GM19452 (cell line): ENCODE measurements around the gene GMDS.

Source experiments
- ATAC-seq: cut with Tn5 transposase; IDR thresholded peaks from one replicate; pipeline ENCODE4 v1.9.1; 2021; ENCODE audit not compliant: unreplicated experiment

The GMDS gene

DNA sequence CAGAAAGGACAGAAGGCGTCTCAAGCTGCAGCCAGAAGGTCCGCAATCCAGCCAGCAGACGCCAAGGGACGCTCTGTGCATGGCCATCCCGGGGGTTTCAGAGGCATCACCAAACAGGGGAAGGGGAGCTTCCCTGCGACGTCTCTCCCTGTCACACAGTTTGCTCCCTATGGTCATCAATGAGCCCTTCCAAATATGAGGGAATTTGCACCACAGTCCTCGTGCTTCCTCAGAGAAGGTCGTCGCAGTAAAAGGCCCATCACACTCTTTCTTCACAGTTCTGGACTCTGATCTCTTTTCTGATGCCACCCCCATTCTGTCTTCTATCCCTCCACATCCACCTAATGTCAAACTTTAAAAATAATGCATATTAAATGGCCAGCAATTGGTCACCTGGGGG is 645.9 kb downstream of the GMDS start:
- ATAC-seq = no peak

DNA sequence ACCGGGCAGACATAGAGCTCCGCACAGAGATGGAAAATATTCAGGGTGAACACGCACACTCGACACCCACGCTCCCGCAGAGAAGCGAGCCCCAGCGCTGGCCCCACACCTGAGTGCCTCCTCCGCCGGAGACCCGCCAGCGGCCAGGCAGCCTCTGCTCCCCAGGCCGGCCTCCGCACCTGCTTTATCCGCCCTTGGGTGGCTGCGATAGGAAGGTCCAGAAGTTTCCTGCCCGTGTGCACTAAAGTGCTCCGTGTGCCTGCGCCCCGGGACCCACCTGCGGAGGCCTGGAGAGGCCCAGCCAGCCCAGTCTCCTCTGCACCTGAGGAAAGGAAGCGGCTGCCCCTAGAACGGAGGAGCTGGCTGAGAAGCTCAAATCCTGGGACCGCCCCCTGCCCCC is 646.5 kb downstream of the GMDS start:
- no peak for ATAC-seq

DNA sequence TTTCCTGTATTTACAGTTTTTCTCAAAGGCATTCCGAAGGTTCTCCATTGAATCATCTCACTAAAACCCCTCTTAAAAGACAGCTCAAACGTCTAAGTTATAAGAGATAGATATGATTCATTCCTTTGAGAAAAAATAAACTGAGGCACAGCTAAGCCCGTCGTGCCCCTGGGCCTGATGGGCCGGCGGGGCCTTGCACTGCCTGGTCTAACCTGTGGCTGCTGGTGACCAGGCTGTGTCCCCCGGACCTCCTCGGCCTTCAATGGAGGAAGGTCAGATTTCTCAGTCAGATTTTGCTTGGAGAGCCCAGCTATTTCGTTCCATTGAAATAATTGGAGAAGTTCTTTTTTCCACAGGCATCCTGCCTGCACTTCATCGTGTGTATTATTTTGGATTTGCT is 647.0 kb downstream of the GMDS start:
- no peak for ATAC-seq

DNA sequence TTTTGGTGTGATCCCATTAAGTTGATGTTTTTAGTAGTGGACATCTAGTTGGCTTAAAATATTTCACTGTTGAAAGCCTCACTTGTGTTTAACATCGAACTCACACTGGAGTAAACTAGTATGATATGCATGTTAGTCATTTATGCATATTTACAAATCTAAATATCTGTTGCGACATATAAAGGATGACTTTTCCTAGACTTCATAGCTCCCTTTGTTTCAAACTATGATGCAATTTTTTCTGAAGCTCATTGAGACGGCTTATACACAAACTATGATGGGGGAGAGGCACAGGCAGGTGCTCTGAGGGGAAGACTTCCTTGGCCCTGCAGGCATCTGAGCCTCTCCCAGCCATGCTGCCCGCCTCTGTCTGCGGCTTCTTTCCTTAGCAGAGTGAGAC is 647.5 kb downstream of the GMDS start:
- no peak for ATAC-seq

DNA sequence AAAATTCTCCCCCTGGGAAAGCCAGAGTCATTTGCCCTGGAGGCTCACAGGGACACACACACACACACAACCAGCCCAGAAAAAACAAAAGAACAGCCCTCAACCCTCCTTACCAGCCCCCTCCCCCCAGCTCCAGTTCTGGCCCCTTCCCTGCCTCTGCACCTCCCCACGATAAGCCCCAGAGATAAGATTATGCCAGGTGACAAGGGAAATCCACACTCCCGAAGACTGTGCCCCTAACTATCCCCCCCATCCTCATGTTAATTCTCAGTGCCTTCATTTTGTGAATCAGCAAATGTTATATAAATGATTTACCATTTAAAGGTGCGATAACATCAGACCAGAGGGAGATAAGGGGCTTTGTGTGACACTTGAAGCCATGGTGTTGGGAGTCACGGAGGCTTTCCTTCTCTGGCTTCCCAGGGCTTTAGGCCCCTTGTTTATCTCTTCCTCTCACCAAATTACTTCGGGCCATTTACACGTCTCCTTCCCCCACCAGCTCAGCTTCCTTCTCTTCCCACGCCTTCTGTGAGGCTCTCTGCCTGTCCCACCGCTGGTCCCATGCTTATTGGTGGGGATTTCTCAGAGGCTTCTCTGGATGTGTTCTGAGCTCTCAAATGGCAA is 648.2 kb downstream of the GMDS start:
- no peak for ATAC-seq

DNA sequence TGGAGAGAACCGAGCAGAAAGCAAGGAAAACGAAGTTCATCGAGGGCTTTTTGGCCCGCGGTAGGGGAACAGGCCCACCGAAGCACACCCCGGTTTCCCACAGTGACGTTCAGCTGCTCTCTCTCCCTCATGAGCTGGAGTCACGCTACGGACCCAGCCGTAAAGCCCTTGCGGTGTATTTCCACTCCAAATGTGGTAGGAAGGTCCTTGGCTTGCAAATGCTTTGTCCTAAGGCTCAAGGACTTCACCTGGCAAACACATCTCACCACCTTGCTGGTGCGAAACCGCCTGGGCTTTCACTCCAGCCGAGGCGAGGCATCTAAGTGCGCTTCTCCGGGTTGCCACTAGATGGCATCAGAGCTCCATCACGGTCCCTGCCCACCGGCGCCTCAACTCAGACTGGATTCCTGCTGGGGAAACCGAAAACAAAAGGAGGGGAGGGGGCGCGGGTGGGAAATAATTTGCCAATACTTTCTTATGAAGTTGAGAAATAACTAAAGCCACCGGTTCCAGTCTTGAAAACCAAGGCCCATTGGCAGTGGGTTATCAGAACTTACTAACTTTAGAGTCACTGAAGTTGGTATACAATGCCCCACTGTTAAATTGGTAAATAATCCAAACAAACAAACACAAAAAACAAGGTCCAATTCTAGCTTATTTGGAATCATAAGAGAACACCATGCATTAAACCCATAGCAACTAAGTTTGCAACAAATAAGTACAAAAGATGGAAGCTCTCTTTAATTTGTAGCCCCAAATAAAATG is 649.1 kb downstream of the GMDS start:
- ATAC-seq = no peak

DNA sequence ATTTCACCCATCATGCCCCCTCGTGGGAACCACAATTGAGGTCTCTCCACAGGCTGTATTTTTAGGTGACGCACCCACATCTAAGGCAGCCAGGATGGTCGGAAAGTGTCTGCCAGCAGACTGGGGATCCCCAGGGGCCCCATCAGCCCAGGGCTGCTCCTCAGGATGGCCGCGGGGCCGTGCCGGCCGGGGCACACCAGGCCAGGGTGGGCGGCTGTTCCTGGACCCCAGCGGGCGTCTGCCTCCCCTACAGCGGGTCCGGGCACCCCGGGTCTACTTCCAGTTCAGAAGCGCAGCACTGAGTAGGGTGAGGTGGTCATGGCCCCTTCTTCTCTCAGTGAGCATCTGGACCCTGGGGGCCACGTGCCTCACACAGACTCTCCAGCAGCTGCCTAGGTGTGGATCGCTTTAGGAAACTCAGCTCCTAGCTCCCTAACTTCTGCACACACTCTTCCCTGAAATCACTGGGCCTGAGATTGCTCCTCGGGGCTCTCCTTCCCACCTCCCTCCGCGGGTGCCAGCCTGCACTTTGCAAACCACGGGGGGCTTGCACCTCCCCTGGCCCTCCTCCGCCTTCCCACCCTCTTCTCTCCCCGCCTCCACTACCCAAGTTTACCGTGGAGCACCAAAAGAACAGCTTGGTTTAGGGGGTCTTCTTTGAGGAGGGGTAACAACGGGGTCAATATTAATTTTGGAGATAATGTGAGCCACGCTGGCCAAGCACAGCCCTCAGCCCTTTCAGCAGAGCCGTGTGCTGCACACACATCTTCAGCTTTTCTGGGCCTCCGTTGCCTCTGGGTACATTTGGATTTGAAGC is 649.9 kb downstream of the GMDS start:
- no peak for ATAC-seq

DNA sequence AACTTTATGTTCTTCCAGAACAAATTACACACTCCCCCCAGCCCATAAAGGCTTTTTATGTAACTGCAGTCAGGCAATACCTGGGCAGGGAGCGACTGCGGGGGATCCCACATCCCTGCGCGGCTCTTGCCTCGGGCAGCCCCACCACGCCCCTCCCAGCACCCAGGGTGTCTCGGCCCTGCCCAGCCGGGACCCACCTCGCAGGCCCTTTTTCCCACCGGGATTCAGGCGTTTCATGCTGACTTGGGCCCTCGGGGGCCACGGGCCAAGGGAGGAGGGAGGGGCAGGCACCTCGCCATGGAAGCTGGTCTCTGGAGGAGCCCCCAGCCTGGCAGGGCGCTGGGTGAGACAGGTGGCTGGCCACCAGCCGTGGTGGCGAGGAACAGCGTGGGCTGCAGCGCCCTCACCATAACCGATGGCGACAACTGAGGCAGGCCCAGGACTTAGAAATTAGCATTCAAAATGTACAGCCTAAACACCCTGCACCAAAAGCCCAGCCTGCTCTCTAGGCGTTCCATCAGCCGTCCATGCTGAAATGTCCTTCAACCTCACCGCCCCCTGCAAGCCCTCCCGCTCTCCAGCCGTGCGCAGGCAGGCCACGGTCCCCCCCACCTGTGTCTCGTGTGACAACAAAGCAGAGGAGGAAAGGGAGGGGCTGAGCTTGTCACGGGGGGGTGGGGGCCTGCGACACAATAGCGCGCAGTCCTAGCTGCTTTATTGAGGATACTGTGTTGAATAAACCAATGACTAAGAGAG is 650.8 kb downstream of the GMDS start:
- ATAC-seq = no peak

DNA sequence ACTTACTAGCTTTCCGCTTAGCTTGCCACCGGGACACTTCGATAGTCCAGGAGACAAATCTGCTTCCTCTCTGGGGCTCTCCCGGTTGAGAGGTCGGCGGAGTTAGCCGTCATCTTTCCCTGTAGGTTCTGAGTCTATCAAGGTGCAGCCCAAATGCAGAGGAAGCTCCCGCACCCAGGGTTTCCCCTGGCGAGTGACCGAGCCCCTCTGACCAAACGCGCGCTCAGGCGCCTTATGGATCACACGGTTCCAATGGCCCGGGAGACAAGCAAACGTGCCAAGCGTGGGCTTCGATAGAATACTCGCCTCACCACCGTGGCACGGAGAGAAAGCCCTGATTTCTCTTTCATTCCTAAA is 651.5 kb downstream of the GMDS start:
- no peak for ATAC-seq

DNA sequence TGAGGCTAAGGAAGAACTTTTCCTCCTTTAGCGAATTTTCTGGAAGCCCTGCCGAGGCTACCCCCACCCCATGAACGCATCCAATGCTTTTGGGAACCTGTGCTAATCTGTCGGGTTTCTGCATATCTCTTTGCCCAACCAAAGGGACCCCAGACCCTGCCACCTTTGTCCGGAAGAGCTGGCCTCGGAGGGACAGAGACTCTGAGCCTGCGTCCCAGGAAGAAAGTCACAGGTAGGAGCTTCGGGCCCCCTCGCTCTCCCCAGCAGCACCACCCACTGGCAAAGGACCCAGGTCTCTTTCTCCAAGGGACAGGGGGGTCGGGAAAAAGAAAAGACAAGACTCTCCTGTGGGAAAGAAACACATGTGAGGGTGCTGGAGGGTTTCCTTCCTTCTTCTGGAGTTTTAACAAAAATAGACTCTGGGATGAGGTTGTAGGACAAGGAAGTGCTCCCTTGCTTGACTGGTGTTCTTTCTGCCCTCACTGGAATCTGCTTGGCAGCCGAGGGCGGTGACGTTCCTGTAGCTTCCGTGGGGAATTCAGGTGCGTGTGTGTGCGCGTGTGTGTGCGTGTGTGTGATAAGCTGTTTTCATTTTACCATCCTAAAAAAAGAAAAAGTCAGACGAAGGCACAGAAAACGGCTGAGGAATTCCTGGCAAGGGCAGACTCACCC is 652.0 kb downstream of the GMDS start:
- no peak for ATAC-seq

DNA sequence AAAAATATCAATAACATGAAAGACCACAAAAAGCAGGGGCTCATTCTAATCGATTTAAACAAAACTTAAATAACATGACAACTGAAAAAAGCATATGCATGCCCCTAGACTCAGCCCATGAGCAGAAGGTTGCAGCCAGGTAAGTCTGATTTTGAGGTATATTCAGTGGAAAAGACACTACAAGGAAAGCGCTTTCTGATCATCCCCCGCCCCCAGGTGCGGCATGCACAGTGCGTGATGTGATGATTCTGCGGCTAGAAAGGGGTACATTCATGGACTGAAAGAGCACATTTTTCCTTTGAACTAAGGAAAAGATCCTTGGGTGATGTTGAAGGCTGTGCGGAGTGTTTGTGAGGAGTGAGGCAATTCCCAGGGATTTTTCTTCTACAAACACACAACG is 652.6 kb downstream of the GMDS start:
- no peak for ATAC-seq

DNA sequence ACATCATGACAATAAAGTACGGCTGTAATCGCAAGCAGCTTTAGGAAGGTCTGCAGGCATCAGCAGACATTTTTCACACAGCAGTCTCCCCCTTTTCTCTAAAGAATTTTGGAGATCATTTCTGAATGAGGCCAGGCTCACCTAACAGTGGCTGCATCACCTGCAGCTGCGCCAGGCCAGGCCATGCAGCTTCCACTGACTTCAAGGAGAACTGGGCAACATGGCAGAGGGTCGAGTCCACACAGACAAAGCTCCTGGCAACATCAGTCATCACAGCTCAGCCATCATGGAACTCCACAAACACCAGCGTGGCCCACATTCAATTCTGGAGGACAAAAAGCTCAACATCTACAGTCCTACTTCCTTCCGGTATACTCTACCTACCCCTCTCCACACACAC is 653.5 kb downstream of the GMDS start:
- ATAC-seq = no peak

DNA sequence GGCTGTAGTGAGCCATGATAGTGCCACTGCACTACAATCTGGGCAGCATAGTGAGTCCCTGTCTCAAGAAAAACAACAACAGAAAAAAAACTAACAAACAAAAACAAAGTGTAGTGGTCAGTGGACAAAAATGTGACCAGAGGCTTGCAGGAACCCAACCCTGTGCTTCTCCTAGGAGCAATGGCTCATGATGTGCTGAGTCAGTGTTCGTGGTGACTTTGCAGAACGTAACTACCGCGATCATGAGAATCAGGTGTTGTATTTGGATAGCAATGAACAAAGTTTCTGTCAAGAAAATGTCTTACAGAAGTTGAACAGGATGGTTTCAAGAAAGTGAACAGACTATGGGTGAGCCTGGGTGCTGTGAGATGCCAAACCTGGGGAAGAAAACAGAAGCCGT is 654.2 kb downstream of the GMDS start:
- ATAC-seq = no peak

DNA sequence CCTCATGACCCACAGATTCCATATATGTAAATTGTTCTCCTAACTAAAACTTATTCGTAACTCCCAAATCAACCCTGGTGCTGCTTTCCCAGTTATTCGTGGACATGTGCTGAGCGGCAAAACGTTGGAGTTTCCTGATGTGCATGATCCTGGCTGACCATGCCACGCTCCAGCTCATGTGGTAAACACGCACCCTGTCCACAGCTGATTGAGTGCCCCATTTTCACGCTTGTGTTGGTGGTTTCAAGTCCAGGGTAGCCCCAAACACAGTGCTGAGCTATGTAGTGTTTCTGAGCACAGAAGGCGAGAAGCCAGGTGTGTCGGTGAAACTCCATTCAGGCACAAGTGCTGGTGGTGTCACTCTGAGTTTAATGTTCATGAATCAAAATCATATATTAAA is 654.8 kb downstream of the GMDS start:
- no peak for ATAC-seq

DNA sequence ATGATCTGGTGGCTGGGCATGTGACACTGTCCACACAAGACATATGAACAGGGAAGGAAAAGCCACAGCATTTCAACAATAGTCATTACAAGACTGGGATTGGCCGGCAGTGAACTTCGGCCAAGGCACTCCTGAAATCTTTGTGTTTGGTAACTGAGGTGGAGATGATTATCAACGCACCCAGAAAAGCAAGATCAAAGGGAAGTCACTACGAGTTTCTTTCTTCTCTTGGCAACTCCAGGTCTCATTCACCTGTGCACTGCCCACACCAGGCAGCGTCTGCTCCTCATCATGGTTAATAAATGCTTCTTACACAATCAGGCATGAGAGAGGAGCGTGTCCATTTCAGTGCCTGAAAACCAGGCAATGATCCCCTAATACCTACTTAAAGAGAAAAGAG is 656.2 kb downstream of the GMDS start:
- ATAC-seq = no peak

DNA sequence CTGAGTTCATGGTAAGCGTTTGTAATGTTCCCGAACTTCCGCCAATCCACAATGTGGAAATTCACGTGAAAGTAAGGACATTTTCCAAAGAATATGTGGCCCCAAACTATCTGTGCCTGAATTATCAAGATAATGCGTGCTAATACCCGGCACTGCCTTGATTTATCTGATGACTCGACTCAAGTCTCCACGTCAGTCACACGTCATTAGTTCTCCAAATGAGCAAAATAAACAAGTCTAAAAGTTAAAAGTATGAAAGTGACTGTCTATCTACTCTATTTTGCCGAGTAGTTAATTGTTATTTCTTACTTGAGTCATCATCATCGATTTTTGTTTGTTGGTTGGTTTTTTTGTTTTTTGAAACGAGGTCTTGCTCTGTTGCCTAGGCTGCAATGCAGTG is 657.4 kb downstream of the GMDS start:
- no peak for ATAC-seq

DNA sequence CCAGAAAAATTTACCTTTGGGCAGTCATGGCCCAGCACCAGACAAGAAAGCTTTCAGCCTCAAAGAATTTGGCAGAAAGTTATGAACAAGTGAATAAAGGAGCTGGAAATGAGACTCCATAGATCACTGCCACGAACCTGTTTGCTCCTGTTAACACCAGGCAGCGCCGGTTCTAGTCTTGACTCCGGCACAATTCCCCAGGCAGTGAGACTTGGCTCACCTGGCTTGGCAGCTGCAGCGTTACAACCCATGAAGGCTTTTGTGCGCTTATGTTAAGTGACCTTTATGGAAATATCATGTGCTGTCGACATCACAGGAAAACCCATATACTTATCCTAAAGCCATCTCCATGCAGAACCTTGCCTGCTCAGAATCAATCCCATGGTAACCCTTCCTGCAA is 657.9 kb downstream of the GMDS start:
- no peak for ATAC-seq

DNA sequence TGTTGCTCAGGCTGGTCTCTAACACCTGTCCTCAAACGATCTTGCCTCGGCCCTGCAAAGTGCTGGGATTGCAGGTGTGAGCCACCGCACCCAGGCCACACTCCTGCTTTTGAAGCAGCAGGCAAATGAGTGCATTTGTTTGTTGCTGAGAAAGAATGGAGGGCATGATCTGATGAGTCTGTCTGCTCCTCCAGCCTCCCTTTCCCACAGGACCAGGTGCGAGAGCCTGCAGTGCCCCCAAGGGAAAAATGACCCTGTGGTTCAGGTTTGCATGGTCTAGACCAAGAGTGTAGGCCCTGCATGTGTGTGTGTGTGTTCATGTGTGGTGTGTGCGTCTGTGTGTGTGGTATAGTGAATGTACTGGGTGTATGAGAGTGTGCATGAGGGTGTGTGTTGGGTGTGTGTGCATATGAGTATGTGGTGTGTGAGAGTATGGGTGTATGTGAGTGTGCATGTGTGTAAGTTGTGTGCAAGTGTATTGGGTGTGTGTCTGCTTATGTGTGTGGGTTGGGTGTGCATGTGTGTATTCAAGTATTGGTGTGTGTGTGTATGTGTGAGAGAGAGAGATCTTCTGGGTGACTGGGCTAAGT is 658.4 kb downstream of the GMDS start:
- no peak for ATAC-seq

DNA sequence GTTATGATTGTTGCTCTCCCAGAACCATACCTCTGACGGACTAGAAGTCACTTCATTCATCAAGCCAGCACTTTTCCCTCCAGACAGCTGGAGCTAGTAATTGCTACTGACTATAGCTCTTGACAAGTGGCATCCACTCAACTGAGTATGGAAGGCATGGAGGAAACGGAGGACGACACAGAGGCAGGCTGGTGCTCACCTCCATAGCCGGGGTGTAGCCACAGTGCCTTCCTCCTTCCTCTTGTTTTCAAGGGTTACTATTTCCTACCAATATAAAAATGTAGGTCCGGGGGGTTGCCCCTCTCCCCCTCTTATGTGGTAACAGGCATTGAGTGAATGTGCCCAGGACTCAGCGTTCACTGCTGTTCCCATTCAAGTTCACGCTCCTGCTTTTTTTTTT is 659.1 kb downstream of the GMDS start:
- ATAC-seq = no peak

DNA sequence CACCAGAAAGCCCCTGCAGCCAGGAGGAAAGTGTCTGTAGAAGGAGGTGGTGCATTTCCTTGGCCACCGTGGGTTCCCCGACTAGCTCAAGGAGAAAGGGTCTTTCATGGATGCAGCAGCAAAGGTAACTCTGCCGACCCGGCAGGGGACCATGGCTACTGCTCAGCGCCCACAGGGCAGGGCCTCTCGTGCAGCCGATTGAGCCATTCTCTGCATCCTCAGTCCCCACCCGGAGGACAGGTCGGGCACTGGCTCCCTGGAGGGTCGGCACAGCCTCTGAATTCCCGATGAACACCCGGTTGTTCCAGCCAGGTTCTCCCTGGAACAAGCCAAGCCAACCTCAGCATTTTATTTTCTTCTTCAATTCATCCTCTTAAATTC is 659.7 kb downstream of the GMDS start:
- ATAC-seq = no peak
